ENCODE data around the gene KIF26A.

Gene KIF26A

DNA sequence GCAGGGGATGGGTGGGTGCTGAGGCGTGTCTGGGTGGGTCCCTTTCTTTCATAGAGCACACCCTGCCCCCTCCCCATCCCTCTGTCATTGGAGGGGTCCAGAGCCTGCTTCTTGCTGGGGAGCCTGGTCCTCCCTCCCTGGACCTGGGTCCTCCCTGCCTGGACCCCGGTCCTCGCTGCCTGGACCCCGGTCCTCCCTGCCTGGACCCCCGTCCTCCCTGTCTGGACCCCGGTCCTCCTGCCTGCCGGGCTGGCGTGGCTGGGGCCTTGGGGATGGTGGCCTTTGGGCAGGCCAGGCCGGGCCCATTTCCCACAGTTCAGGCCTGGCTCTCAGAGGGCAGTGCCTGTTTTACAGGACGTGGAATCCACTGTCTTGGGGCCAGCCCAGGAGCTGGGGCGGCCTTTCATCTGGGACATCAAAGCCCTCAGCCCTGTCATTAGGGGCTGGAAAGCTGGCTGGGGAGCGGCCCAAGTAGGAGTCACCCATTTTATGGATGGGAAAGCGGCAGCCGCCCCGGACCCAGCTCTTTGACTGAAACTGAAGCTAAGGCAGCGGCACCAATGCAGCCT is 44.6 kb downstream of the KIF26A start:
- no peak overlapping the region; the same call in 1 of the 2 replicates for H3K27ac ChIP-seq
- DNase-seq (ENCODE audit: low spot score) = no peak
- TF ChIP-seq, protein P1, sequence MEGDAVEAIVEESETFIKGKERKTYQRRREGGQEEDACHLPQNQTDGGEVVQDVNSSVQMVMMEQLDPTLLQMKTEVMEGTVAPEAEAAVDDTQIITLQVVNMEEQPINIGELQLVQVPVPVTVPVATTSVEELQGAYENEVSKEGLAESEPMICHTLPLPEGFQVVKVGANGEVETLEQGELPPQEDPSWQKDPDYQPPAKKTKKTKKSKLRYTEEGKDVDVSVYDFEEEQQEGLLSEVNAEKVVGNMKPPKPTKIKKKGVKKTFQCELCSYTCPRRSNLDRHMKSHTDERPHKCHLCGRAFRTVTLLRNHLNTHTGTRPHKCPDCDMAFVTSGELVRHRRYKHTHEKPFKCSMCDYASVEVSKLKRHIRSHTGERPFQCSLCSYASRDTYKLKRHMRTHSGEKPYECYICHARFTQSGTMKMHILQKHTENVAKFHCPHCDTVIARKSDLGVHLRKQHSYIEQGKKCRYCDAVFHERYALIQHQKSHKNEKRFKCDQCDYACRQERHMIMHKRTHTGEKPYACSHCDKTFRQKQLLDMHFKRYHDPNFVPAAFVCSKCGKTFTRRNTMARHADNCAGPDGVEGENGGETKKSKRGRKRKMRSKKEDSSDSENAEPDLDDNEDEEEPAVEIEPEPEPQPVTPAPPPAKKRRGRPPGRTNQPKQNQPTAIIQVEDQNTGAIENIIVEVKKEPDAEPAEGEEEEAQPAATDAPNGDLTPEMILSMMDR (conservative IDR thresholded peaks at IDR 0.05; ENCODE audit: low read depth) = no peak
- ChIA-PET CTCF (no interaction called here), POLR2A (ENCODE audit: low non-redundant PET) (no interaction called here)

DNA sequence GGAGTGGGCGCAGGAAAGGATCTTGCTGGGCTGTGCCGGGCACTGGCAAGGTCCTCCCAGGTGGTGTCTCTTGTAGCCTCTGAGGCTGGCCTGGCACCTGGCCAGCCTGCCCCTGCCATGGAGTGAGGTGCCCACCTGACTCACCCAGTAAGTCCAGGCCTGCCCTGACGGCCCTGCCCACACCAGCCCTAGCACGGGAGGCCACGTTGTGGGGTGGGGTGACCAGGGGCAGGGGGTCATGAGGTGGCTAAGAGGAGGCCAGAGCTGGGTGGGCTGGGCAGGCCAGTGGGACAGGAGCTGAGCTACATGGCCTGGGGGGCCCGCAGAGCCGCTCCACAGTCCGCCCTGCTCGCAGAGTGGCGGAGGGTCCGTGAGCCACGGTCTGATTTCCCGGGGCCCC is 45.4 kb downstream of the KIF26A start:
- ChIA-PET POLR2A (ENCODE audit: low non-redundant PET) (no interaction called here), CTCF (no interaction called here)
- H3K27ac ChIP-seq = peak overlapping the region; percentile 44; the same call in 1 of the 2 replicates
- TF ChIP-seq, protein P1 (conservative IDR thresholded peaks at IDR 0.05; ENCODE audit: low read depth) = no peak
- DNase-seq (ENCODE audit: low spot score) = no peak

DNA sequence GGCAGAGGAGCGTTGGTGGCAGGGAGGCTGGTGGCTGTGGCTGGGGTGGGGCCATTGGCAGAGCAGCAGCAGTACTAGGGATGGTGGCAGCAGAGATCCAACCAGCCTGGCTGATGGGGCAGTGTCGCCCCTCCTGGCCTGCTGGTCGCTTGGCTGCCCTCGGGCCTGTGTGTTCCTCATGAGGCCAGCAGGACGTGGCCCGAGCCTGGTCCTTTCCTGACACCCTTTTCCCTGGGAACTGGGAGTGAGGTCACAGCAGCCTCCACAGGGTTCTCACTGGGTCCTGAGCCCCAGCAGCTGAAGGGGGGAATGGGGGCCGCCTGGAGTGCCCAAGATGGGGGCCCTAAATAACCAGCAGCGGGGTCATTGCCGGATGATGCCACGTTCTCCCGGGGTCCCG is 46.1 kb downstream of the KIF26A start:
- peak overlapping the region; percentile 44 for H3K27ac ChIP-seq
- no peak for DNase-seq (ENCODE audit: low spot score)
- TF ChIP-seq, protein P1 (conservative IDR thresholded peaks at IDR 0.05; ENCODE audit: low read depth) = no peak
- POLR2A ChIA-PET (ENCODE audit: low non-redundant PET) = no interaction called here
- CTCF ChIA-PET = no interaction called here

DNA sequence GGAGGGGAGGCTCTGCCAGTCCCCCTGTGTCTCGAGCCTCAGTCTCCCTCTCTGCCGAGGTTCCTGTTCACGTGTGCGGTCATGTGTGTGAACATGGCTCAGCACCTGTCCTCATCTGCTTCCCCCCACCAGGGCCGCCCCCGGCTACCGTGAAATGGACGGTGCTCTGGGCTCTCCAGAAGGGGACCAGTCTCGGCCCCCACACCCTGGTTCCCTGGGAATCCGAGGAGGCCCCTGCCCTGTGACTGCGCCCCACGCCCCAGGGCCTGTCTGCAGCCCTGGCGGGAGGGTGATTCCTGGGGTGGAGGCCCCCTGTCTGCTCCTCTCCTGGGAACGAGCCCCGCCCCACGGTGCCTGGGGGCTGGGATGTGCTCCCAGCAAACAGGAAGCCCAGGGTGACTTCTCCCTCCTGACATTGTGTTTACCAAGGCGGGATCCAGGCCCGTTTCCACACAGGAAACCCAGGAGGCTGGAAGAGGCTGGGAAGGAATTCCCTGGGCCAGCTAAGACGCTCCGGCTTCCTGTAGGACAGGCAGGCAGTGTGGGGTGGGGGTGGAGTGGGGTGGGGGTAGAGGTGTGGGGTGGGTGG is 46.6 kb downstream of the KIF26A start:
- POLR2A ChIA-PET (ENCODE audit: low non-redundant PET) = no interaction called here
- H3K27ac ChIP-seq = peak overlapping the region; percentile 44
- CTCF ChIA-PET = interaction anchor here (0.8 kb wide), 1 partner anchor 605 kb away, joined by 5 read pairs; no protein-coding TSS in a partner anchor

DNA sequence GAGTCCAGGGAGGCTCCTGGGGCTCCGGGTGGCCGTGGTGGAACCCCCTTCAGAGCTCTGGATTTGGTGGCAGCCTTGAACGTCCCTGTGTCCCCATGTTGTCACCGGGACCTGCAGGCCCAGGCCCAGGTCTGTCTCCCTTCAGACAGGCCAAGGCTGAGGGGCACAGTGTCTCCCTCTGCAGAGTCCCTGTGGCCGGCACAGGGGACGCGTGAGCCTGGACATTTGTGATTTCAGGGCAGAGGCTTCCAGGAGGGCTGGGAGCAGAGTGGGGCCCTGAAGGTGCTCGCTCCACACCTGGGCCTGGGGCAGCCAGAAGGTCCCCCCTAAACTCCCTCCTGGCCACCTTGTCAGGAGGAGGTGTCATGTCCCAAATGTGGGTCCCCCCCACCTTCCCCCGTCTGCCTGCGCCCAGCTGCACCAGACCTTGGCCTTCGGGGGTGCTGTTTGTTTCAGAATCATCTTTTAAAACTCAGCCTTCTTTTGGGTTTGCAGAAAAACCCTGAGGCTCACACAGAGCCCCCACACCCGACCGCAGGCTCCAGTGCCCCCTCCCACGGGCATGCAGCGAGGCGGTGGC is 47.6 kb downstream of the KIF26A start:
- TF ChIP-seq, protein P1 (conservative IDR thresholded peaks at IDR 0.05; ENCODE audit: low read depth) = no peak
- no peak overlapping the region for H3K27ac ChIP-seq
- ChIA-PET POLR2A (ENCODE audit: low non-redundant PET) (no interaction called here), CTCF (interaction anchor here (0.5 to 0.8 kb wide), 2 partner anchors 40 to 604 kb away, joined by 3 to 5 read pairs; no protein-coding TSS in a partner anchor)
- no peak for DNase-seq (ENCODE audit: low spot score)

More for the DNA sequence above, 46.6 kb downstream of the KIF26A start:
- TF ChIP-seq, protein P1 (conservative IDR thresholded peaks at IDR 0.05; ENCODE audit: low read depth) = no peak
- DNase-seq (ENCODE audit: low spot score) = peak; percentile 32

DNA sequence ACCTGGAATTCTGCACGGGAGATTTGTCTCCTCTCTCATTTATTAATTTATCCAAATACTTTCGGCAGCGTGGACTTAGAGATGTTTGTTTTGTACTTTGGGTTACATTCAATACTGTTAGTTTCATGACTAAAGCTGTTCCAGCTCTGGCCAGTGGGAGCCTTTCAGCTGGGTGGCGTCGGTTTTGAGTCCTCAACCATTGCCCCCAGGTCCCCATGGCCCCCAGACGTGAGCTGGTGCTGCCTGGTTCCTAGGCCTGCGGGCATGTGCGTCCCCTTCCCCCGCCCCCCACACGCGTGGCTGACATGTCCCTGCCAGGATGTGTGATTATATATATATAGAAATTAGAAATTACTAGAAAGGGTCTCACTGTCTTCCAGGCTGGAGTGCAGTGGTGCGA is 48.2 kb downstream of the KIF26A start:
- H3K27ac ChIP-seq = no peak overlapping the region
- TF ChIP-seq, protein P1 (conservative IDR thresholded peaks at IDR 0.05; ENCODE audit: low read depth) = no peak
- ChIA-PET CTCF (interaction anchor here (0.5 kb wide), 1 partner anchor 39 kb away, joined by 3 read pairs; no protein-coding TSS in a partner anchor), POLR2A (ENCODE audit: low non-redundant PET) (no interaction called here)
- no peak for DNase-seq (ENCODE audit: low spot score)

All from RWPE1 (cell line).